Measurements from ENCODE around the gene GALNT16.

GRCh38 chr14:69246331-69246730 is 13.6 kb upstream of the GALNT16 start:
- TF ChIP-seq CTCF (IDR thresholded peaks at IDR 0.05), result no peak
- no peak for TF ChIP-seq POLR2A (IDR thresholded peaks at IDR 0.05)
